GM12878 (cell line): ENCODE measurements around the gene NRXN3.

ENCODE experiments used
- MXI1 ChIP-seq: fragments of 150-350 bp; IDR thresholded peaks from 2 replicates; pipeline ENCODE4 v1.6.1; 2011; ENCODE audit warnings: low read depth, mild to moderate bottlenecking, inconsistent platforms, low read length, improper control_type of control experiment
- MYC ChIP-seq: IDR thresholded peaks from 2 replicates; pipeline ENCODE4 v1.6.1; 2011; ENCODE audit warnings: mild to moderate bottlenecking, low read length, moderate library complexity, inconsistent platforms; ENCODE audit not compliant: insufficient read depth, insufficient replicate concordance, insufficient read length, severe bottlenecking

- TF ChIP-seq MYC, result no peak
- TF ChIP-seq MXI1, result no peak
Measured at GRCh38 chr14:79103764-79104163, 933.6 kb downstream of the NRXN3 start.
